B cell (primary cell): Measurements from ENCODE around the gene HERC4.

Source experiments
- EZH2 ChIP-seq: IDR thresholded peaks from 2 replicates; pipeline ENCODE4 v1.6.1; 2012; ENCODE audit warnings: borderline replicate concordance, low read depth, mild to moderate bottlenecking, moderate library complexity, low read length; ENCODE audit not compliant: insufficient read depth, poor library complexity, severe bottlenecking
- TF ChIP-seq, protein P1 (sequence below): fragments of 200-600 bp; IDR thresholded peaks from one replicate; pipeline ENCODE4 v1.8.0; 2022; ENCODE audit warnings: antibody characterized with exemption, mild to moderate bottlenecking

DNA sequence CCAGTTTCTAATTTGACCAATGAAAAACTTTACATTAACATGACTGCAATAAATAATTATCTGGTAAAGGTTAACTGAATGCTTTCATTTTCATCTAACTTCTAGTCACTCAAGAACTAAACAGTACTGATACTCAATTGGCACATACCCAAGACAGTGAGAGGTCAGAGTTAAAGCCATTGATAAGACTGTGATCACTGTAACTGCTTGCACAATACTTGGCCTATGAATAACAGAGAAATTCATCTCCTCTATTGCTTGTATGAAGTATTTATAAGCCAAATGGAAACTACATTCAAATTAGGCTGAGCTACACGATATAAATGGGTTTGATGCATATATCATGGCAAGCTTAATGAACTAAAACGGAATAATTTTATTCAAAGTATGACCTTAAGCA, 43.0 kb downstream of the HERC4 start:
- TF ChIP-seq EZH2 = no peak
- TF ChIP-seq, protein P1, sequence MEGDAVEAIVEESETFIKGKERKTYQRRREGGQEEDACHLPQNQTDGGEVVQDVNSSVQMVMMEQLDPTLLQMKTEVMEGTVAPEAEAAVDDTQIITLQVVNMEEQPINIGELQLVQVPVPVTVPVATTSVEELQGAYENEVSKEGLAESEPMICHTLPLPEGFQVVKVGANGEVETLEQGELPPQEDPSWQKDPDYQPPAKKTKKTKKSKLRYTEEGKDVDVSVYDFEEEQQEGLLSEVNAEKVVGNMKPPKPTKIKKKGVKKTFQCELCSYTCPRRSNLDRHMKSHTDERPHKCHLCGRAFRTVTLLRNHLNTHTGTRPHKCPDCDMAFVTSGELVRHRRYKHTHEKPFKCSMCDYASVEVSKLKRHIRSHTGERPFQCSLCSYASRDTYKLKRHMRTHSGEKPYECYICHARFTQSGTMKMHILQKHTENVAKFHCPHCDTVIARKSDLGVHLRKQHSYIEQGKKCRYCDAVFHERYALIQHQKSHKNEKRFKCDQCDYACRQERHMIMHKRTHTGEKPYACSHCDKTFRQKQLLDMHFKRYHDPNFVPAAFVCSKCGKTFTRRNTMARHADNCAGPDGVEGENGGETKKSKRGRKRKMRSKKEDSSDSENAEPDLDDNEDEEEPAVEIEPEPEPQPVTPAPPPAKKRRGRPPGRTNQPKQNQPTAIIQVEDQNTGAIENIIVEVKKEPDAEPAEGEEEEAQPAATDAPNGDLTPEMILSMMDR = no peak
